ENCODE results near the gene NCK2. TPM values are rescaled to one million over a fixed set of nuclear protein-coding genes. Genes with fewer than 3 reads are reported as not detected.

The NCK2 gene
- total and polyA plus RNA-seq, 7 donors: 36.4 to 59.9 (median 52.0) TPM

DNA sequence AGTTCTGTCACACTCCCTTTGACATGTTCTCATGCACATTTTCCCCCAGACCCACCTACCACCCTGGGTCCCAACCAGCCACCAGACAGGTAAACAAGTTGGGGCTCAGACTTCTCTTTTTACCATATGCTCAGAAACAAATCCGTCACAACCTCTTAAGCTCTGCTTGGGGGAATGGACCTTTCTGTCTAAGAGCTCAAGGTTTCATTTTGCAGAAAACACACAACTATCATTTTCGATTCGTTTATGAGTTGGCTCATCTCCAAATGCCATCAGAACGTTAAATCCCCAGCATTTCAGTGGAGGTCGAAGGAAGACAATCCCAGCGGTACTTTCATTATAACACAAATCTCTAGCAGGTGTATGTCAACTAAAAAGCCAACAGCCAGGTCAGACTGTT is 30.6 kb upstream of the NCK2 start:
- Histone ChIP-seq H3K27me3 (no peaks in the 10 kb centered on the region), H3K4me1 (no peaks in the 10 kb centered on the region), H3K36me3 (no peaks in the 10 kb centered on the region), H3K9me3 (no peaks in the 10 kb centered on the region), H3K4me3 (no peak overlapping the region), H3K27ac (no peak overlapping the region)
- WGBS, 2 donors: 21 to 58% methylated on average over 6 of the region's 6 CpGs
- DNase-seq: no peak
- no peak for TF ChIP-seq EP300 (IDR thresholded peaks at IDR 0.05)
- no peak for TF ChIP-seq POLR2A (IDR thresholded peaks at IDR 0.05)
- TF ChIP-seq, protein P1, sequence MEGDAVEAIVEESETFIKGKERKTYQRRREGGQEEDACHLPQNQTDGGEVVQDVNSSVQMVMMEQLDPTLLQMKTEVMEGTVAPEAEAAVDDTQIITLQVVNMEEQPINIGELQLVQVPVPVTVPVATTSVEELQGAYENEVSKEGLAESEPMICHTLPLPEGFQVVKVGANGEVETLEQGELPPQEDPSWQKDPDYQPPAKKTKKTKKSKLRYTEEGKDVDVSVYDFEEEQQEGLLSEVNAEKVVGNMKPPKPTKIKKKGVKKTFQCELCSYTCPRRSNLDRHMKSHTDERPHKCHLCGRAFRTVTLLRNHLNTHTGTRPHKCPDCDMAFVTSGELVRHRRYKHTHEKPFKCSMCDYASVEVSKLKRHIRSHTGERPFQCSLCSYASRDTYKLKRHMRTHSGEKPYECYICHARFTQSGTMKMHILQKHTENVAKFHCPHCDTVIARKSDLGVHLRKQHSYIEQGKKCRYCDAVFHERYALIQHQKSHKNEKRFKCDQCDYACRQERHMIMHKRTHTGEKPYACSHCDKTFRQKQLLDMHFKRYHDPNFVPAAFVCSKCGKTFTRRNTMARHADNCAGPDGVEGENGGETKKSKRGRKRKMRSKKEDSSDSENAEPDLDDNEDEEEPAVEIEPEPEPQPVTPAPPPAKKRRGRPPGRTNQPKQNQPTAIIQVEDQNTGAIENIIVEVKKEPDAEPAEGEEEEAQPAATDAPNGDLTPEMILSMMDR (IDR thresholded peaks at IDR 0.05): no peak
- no peak for TF ChIP-seq POLR2AphosphoS5 (IDR thresholded peaks at IDR 0.05)
- intact Hi-C loops (cut with DNase I): no loop called here

DNA sequence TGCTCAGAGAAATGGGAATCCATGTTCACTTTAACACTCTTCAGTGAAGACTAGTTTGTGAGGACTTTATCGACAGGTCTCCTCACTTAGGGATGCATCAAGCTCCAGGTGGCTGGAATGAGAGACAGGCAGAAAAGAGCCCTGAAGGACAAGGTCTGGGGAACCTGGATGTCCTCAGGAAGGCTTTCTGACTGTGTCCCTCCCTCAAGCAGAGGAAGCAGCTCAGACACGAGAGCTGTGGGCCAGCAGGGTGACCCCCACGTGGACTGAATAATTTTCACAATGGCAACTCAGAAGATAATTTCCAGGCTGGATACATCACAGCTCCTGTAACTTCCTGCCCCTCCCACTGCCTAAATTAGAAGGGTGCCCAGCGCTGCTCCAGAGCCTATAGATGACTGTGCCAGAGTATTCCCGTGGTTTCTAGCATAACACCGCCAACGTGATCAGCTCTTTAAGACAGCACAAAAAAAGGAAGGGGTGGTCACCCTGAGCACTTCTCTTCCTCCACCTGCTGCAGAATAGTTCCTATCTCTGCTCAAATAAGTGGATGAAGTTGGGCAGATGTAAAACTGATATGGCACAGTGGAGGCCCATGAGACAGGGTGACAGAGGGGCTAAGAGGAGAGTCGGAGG is 25.7 kb upstream of the NCK2 start:
- Histone ChIP-seq H3K27me3 (no peaks in the 10 kb centered on the region), H3K9me3 (no peaks in the 10 kb centered on the region), H3K4me3 (no peak overlapping the region), H3K27ac (no peak overlapping the region), H3K36me3 (no peaks in the 10 kb centered on the region), H3K4me1 (no peaks in the 10 kb centered on the region)
- 61 to 79% methylated on average over 8 of the region's 8 CpGs for WGBS, 2 donors
- intact Hi-C loops (cut with DNase I): no loop called here
- no peak for DNase-seq
- TF ChIP-seq EP300 (IDR thresholded peaks at IDR 0.05): no peak
- no peak for TF ChIP-seq POLR2A (IDR thresholded peaks at IDR 0.05)
- TF ChIP-seq, protein P1 (IDR thresholded peaks at IDR 0.05): no peak
- no peak for TF ChIP-seq POLR2AphosphoS5 (IDR thresholded peaks at IDR 0.05)

DNA sequence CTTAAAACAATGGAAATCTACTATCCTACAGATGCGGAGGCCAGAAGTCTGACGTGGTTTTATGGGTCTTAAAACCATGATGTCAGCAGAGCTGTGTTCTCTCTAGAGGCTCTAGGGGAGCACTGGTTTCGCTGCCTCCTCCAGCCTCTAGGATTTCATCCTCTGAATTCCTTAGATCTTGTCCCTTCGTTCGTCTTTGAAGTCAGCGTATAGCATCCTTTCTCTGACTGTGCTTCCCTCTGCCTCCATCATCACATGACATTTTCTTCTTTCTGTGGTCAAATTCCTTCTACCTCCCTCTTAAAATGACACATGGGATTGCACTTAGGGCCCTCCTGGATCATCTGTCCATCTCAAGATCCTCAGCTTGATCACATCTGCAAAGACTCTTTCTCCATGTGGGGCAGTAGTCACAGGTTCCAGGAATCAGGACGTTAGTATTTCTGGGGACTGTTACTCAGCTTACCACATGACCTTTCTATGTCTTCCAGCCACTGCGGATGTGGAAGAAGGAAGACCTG is 22.7 kb upstream of the NCK2 start:
- DNase-seq: no peak
- Histone ChIP-seq H3K36me3 (no peaks in the 10 kb centered on the region), H3K4me3 (no peak overlapping the region), H3K4me1 (no peaks in the 10 kb centered on the region), H3K27me3 (no peaks in the 10 kb centered on the region), H3K27ac (no peak overlapping the region), H3K9me3 (no peaks in the 10 kb centered on the region)
- 87 to 93% methylated on average over 8 of the region's 8 CpGs for WGBS, 2 donors
- TF ChIP-seq POLR2A (IDR thresholded peaks at IDR 0.05): no peak
- TF ChIP-seq EP300 (IDR thresholded peaks at IDR 0.05): no peak
- no peak for TF ChIP-seq POLR2AphosphoS5 (IDR thresholded peaks at IDR 0.05)
- TF ChIP-seq, protein P1 (IDR thresholded peaks at IDR 0.05): no peak
- intact Hi-C loops (cut with DNase I): no loop called here

DNA sequence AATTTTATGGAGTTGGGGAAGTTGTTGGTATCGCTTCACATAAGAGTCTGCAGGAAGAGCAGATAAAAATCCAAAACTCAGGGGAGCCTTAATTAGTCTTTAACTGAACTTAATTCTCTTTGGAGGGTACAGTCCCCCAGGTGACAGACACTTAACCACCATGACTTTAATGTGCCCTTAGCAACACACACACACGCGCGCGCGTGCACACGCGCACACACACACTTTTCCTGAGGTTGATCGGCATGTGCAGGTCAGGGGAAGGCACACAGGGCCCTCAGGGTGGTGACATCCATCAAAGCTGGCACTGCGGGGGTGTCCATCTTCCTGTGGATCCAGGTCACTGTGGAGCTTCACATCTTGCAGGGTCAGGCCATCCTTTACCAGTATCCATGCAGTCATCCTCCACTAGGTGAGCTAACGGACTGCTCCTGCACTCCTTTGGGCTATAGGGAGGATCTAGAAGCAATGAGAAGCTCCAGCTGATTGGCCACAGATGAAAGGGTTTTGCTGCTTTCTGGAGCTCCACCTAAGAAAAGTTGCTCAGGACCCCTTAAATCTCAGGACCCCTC is 21.9 kb upstream of the NCK2 start:
- Histone ChIP-seq H3K4me3 (no peak overlapping the region), H3K9me3 (peaks cover 0 to 5% (median 4%) of the 10 kb centered on the region in 4 donors), H3K4me1 (no peaks in the 10 kb centered on the region), H3K36me3 (no peaks in the 10 kb centered on the region), H3K27ac (no peak overlapping the region), H3K27me3 (no peaks in the 10 kb centered on the region)
- TF ChIP-seq POLR2AphosphoS5 (IDR thresholded peaks at IDR 0.05): no peak
- no peak for TF ChIP-seq POLR2A (IDR thresholded peaks at IDR 0.05)
- no peak for TF ChIP-seq EP300 (IDR thresholded peaks at IDR 0.05)
- TF ChIP-seq, protein P1 (IDR thresholded peaks at IDR 0.05): no peak
- intact Hi-C loops (cut with DNase I): no loop called here
- no peak for DNase-seq
- 97 to 98% methylated on average over 11 of the region's 11 CpGs for WGBS, 2 donors

All from sigmoid colon (tissue), 7 donors.